Keratinocyte (primary cell): ENCODE measurements around the gene BAG5. TPM values are rescaled to one million over a fixed set of nuclear protein-coding genes. Genes with fewer than 3 reads are reported as not detected.

ENCODE experiments used
- DNase-seq: peaks from one replicate; pipeline ENCODE4 v3.0.0-alpha.2; 2011; ENCODE audit warnings: low read depth, missing footprints, low spot score
- FAIRE-seq: peaks from 2 replicates; lab custom pipeline; 2011; peaks lifted over from hg19 to GRCh38; lab: Jason Lieb, UNC
- H2AFZ ChIP-seq: 2 replicates; pipeline ENCODE4 v1.6.0; 2012; ENCODE audit warnings: low read length, control low read depth, inconsistent platforms; ENCODE audit not compliant: control insufficient read depth
- H3K27ac ChIP-seq: 2 replicates; pipeline ENCODE4 v1.5.1; 2011; ENCODE audit warnings: low read length; ENCODE audit not compliant: control insufficient read depth, insufficient read depth
- H3K27me3 ChIP-seq: 3 replicates; pipeline ENCODE4 v1.6.0; 2011; ENCODE audit warnings: low read length; ENCODE audit not compliant: control insufficient read depth, insufficient read depth; ENCODE audit errors: extremely low read depth
- H3K36me3 ChIP-seq, 2 experiments: 2 replicates in 1 of 2; 3 replicates in 1 of 2; pipeline ENCODE4 v1.5.1; 2011; ENCODE audit warnings: low read length in 2 of 2, mild to moderate bottlenecking in 1 of 2; ENCODE audit not compliant: control insufficient read depth in 2 of 2, insufficient read depth in 2 of 2; ENCODE audit errors: extremely low read depth in 1 of 2
- H3K4me1 ChIP-seq: 3 replicates; pipeline ENCODE4 v1.5.1; 2011; ENCODE audit warnings: low read length; ENCODE audit not compliant: control insufficient read depth, insufficient read depth; ENCODE audit errors: extremely low read depth
- H3K4me2 ChIP-seq: 3 replicates; pipeline ENCODE4 v1.6.0; 2011; ENCODE audit warnings: low read depth, low read length; ENCODE audit not compliant: control insufficient read depth, insufficient read depth; ENCODE audit errors: extremely low read depth
- H3K4me3 ChIP-seq, 3 experiments: fragments of 200-600 bp in 1 of 3; sonication (generic) in 1 of 3; 2 replicates in 2 of 3; 3 replicates in 1 of 3; pipeline ENCODE4 v1.5.1; 2011 to 2016; ENCODE audit warnings: low read length in 3 of 3, mild to moderate bottlenecking in 3 of 3, control low read depth in 2 of 3, inconsistent platforms in 1 of 3, low read depth in 1 of 3, mixed read lengths in 1 of 3, mixed run types in 1 of 3, moderate library complexity in 1 of 3; ENCODE audit not compliant: control insufficient read depth in 2 of 3, insufficient read depth in 2 of 3; ENCODE audit errors: extremely low read depth in 1 of 3
- H3K79me2 ChIP-seq: 2 replicates; pipeline ENCODE4 v1.6.0; 2012; ENCODE audit warnings: low read length; ENCODE audit not compliant: control insufficient read depth, insufficient read depth
- H3K9ac ChIP-seq: 3 replicates; pipeline ENCODE4 v1.6.0; 2011; ENCODE audit warnings: low read length; ENCODE audit not compliant: control insufficient read depth, insufficient read depth; ENCODE audit errors: extremely low read depth
- H3K9me1 ChIP-seq: 3 replicates; pipeline ENCODE4 v1.6.0; 2011; ENCODE audit warnings: low read length; ENCODE audit not compliant: control insufficient read depth, insufficient read depth; ENCODE audit errors: extremely low read depth
- H3K9me3 ChIP-seq: 2 replicates; pipeline ENCODE4 v1.5.1; 2012; ENCODE audit warnings: low read depth, low read length; ENCODE audit not compliant: control insufficient read depth
- H4K20me1 ChIP-seq: 3 replicates; pipeline ENCODE4 v1.6.0; 2011; ENCODE audit warnings: low read length; ENCODE audit not compliant: control insufficient read depth, insufficient read depth; ENCODE audit errors: extremely low read depth
- EZH2 ChIP-seq: IDR thresholded peaks from one replicate; pipeline ENCODE4 v1.6.1; 2012; ENCODE audit warnings: inconsistent platforms, mild to moderate bottlenecking, low read length, moderate library complexity
- dilution Hi-C: fragments of 300-500 bp; cut with MboI; formaldehyde crosslinking; loops from one replicate; pipeline ENCODE4 v1.7.0; 2020; ENCODE audit warnings: low sequenced_read_pairs; ENCODE audit not compliant: extremely low pct_ligation_motif_present
- polyA plus RNA-seq, 5 experiments: library from polyadenylated mRNA; depleted of rRNA in 3 of 5; stranded (reverse) in 3 of 5; stranded (forward) in 1 of 5; unstranded in 1 of 5; fragments of >200 nt; gene quantifications; 1 replicate in 1 of 5; 2 replicates in 3 of 5; 3 replicates in 1 of 5; pipeline versions ENCODE4 v1.2.1 to v1.2.3, GENCODE V29; 2011 to 2012; ENCODE audit warnings: missing spikeins in 2 of 5, low read depth in 1 of 5, low replicate concordance in 1 of 5
- TF ChIP-seq, protein P1 (sequence below), 3 experiments: IDR thresholded peaks in 1 of 3; conservative IDR thresholded peaks in 1 of 3; optimal IDR thresholded peaks in 1 of 3; 2 replicates in 2 of 3; 3 replicates in 1 of 3; pipeline versions ENCODE3 to v1.5.1; 2011; ENCODE audit warnings: low read length in 3 of 3, mild to moderate bottlenecking in 3 of 3, moderate library complexity in 2 of 3, control low read depth in 1 of 3, inconsistent platforms in 1 of 3; ENCODE audit not compliant: insufficient read depth in 2 of 3; ENCODE audit errors: extremely low read depth in 1 of 3

Gene BAG5
- polyA plus RNA-seq, 1 donor (not counting 4 experiments of a cell fraction or from before 2014, with no cell fraction given): 14.4 TPM

DNA sequence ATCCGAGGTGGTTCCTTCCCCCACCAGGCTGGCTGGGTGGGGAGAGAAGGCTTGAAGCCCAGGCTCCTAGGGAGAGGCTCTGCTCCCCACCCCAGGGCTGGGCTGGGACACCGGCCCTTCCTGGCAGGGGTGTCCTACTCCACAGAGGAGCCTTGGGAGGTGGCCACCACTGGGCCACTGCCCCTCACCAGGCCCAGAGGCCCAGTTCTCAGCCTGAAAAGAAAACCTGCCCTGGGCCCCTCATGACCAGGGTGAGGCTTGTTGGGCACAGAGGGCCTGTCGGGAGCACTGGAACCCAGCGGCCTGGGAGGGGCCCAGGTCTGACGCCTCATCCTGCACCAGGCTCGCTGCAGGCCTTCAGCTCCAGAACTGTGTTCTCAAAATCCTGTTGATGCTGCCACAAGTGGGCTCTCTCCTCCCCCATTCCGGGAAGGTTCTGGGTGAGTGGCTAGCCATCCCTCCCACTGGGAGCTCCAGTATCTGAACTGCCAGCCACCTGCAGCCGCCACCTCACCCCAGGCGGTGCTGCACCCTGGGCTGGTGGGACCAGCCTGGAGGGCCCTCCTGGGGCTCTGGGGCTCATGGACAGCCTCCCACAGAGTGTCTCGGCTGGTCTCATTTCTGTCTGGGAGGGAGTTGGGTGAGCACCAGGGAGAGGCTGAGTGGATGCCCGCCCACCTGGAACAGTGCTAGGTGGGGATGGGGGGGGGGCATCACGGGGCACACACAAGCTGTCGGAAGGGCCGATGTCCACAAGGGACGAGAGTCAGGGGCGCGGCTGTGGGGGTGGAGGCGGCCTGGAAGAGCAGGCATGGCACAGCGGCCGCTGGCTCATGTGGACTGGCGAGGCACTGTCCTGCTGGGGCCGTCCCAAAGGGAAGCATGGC lies 11.8 kb downstream of the BAG5 start:
- H2AFZ ChIP-seq: no peak overlapping the region
- no peak overlapping the region for H3K27ac ChIP-seq
- peaks cover 18% of the 10 kb centered on the region for H3K4me1 ChIP-seq
- H3K4me2 ChIP-seq: no peak overlapping the region
- dilution Hi-C loops: no loop called here
- FAIRE-seq: no peak
- H3K27me3 ChIP-seq: no peaks in the 10 kb centered on the region
- TF ChIP-seq EZH2: no peak
- TF ChIP-seq, protein P1, sequence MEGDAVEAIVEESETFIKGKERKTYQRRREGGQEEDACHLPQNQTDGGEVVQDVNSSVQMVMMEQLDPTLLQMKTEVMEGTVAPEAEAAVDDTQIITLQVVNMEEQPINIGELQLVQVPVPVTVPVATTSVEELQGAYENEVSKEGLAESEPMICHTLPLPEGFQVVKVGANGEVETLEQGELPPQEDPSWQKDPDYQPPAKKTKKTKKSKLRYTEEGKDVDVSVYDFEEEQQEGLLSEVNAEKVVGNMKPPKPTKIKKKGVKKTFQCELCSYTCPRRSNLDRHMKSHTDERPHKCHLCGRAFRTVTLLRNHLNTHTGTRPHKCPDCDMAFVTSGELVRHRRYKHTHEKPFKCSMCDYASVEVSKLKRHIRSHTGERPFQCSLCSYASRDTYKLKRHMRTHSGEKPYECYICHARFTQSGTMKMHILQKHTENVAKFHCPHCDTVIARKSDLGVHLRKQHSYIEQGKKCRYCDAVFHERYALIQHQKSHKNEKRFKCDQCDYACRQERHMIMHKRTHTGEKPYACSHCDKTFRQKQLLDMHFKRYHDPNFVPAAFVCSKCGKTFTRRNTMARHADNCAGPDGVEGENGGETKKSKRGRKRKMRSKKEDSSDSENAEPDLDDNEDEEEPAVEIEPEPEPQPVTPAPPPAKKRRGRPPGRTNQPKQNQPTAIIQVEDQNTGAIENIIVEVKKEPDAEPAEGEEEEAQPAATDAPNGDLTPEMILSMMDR (optimal IDR thresholded peaks at IDR 0.05 in 1 of 3, IDR thresholded peaks at IDR 0.05 in 1 of 3, conservative IDR thresholded peaks at IDR 0.05 in 1 of 3; ENCODE audit: extremely low read depth in 1 of 3, insufficient read depth in 2 of 3, low read length in 3 of 3): no peak
- no peak overlapping the region for H3K9ac ChIP-seq
- DNase-seq: no peak
- no peak overlapping the region for H3K4me3 ChIP-seq
- H4K20me1 ChIP-seq: peaks cover 10% of the 10 kb centered on the region
- H3K79me2 ChIP-seq: peaks cover 4% of the 10 kb centered on the region
- H3K36me3 ChIP-seq: no peaks in the 10 kb centered on the region
- H3K9me1 ChIP-seq: peaks cover 11% of the 10 kb centered on the region
- H3K9me3 ChIP-seq: no peaks in the 10 kb centered on the region

DNA sequence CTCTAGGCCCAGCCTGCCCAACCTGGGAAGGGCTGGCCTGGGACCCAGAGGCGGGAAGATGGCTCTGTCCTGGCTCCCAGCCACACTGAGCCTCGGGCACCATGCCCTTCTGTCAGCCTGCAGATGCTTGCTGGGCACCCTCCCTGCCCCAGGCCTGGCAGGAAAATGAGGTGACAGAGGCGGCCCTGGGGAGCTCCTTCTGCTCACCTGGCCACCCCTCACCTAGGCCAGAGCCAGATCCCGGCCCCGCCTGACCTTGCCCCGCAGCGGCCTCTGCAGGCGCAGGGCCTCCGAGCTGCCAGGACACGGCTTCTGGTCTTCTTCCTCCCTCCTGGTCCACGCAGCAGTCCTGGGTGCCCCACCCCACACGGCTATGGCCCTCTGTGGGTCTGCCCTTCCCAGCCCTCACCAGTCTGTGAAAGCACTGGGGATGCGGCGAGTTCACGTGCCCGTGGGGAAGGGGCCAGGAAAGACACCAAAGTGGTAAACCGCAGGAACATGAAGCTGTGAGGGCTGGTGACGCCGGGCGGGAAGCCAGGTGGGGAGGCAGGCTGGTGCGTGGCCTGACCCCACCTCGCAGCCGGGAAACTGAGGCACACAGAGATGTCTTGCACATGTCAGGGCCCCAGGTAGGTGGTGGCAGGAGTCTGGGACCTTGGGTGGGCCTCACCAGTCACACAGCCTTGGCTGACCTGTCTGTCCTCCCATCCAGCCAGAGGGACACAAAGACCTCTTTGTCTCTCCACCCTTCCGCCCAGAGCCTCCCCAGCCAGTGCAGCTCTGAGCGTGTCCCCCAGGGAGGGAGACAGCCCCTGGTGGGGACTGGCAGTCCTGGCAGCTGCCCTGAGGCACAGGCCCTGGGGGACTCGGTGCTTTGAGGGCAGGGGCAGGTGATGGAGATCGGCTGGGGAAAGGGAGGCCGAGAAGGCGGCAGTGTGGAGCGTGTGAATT lies 12.8 kb downstream of the BAG5 start:
- TF ChIP-seq, protein P1 (optimal IDR thresholded peaks at IDR 0.05 in 1 of 3, IDR thresholded peaks at IDR 0.05 in 1 of 3, conservative IDR thresholded peaks at IDR 0.05 in 1 of 3; ENCODE audit: extremely low read depth in 1 of 3, insufficient read depth in 2 of 3, low read length in 3 of 3): peak in 1 of 3 experiments; percentile 38
- TF ChIP-seq EZH2: no peak
- FAIRE-seq (no peak), DNase-seq (no peak)
- no peaks in the 10 kb centered on the region for H3K9me3 ChIP-seq
- dilution Hi-C loops: no loop called here
- peaks cover 10% of the 10 kb centered on the region for H4K20me1 ChIP-seq
- no peak overlapping the region for H3K27ac ChIP-seq
- H3K9ac ChIP-seq: no peak overlapping the region
- H3K36me3 ChIP-seq: no peaks in the 10 kb centered on the region
- no peak overlapping the region for H3K4me2 ChIP-seq
- no peak overlapping the region for H3K4me3 ChIP-seq
- peaks cover 18% of the 10 kb centered on the region for H3K4me1 ChIP-seq
- H2AFZ ChIP-seq: no peak overlapping the region
- no peaks in the 10 kb centered on the region for H3K27me3 ChIP-seq
- H3K9me1 ChIP-seq: peaks cover 11% of the 10 kb centered on the region
- H3K79me2 ChIP-seq: no peaks in the 10 kb centered on the region
